PFSK-1 (cell line): Measurements from ENCODE around the gene HSD3B1.

Experiments
- FOXP2 ChIP-seq: optimal IDR thresholded peaks from 2 replicates; pipeline ENCODE3; 2011; ENCODE audit warnings: borderline replicate concordance, control low read depth, inconsistent platforms; ENCODE audit not compliant: insufficient read depth; ENCODE audit errors: extremely low read length, extremely low read depth
- POLR2AphosphoS5 ChIP-seq: IDR thresholded peaks from 2 replicates; pipeline ENCODE4 v1.6.1; 2012; ENCODE audit warnings: low read depth, mild to moderate bottlenecking, control low read depth, low read length, moderate library complexity
- REST ChIP-seq, 2 experiments: IDR thresholded peaks; 2 replicates each; pipeline versions ENCODE4 v1.6.1 to v1.8.0; 2011 to 2012; ENCODE audit warnings: low read depth in 2 of 2, low read length in 2 of 2, control low read depth in 1 of 2, inconsistent platforms in 1 of 2, mild to moderate bottlenecking in 1 of 2, moderate library complexity in 1 of 2; ENCODE audit not compliant: insufficient read depth in 1 of 2
- SIN3A ChIP-seq: IDR thresholded peaks from 2 replicates; pipeline ENCODE4 v1.6.1; 2012; ENCODE audit warnings: mild to moderate bottlenecking, low read length, moderate library complexity, borderline replicate concordance; ENCODE audit not compliant: insufficient read depth
- TAF1 ChIP-seq: IDR thresholded peaks from 2 replicates; pipeline ENCODE4 v1.6.1; 2012; ENCODE audit warnings: low read length, control low read depth, borderline replicate concordance; ENCODE audit not compliant: insufficient read depth

Gene HSD3B1

GRCh38 chr1:119510046-119510445 is 3.0 kb downstream of the HSD3B1 start:
- TF ChIP-seq REST (IDR thresholded peaks at IDR 0.05; ENCODE audit: insufficient read depth in 1 of 2, low read depth in 2 of 2, low read length in 2 of 2) (no peak), TAF1 (no peak), FOXP2 (no peak), POLR2AphosphoS5 (no peak), SIN3A (no peak)

- TF ChIP-seq SIN3A, result no peak
- TF ChIP-seq REST (IDR thresholded peaks at IDR 0.05; ENCODE audit: insufficient read depth in 1 of 2, low read depth in 2 of 2, low read length in 2 of 2), result no peak
- no peak for TF ChIP-seq FOXP2
- TF ChIP-seq TAF1, result no peak
- no peak for TF ChIP-seq POLR2AphosphoS5
These were observed 8.2 kb downstream of the HSD3B1 start for GRCh38 chr1:119515221-119515620.

GRCh38 chr1:119516247-119516646 is 9.2 kb downstream of the HSD3B1 start:
- TF ChIP-seq TAF1 (no peak), SIN3A (no peak), REST (IDR thresholded peaks at IDR 0.05; ENCODE audit: insufficient read depth in 1 of 2, low read depth in 2 of 2, low read length in 2 of 2) (no peak), FOXP2 (no peak), POLR2AphosphoS5 (no peak)

GRCh38 chr1:119516680-119517079 is 9.7 kb downstream of the HSD3B1 start:
- TF ChIP-seq SIN3A (no peak), TAF1 (no peak), REST (IDR thresholded peaks at IDR 0.05; ENCODE audit: insufficient read depth in 1 of 2, low read depth in 2 of 2, low read length in 2 of 2) (no peak), FOXP2 (no peak), POLR2AphosphoS5 (no peak)
